SKM-1 treated with dmso at 0.1 percent for 144 hours (cell line): Measurements from ENCODE around the gene ARHGAP26.

Source experiments
- DNase-seq: peaks from one replicate; lab custom pipeline; 2025; ENCODE audit not compliant: unreplicated experiment; lab: John Stamatoyannopoulos, UW

The ARHGAP26 gene

DNA sequence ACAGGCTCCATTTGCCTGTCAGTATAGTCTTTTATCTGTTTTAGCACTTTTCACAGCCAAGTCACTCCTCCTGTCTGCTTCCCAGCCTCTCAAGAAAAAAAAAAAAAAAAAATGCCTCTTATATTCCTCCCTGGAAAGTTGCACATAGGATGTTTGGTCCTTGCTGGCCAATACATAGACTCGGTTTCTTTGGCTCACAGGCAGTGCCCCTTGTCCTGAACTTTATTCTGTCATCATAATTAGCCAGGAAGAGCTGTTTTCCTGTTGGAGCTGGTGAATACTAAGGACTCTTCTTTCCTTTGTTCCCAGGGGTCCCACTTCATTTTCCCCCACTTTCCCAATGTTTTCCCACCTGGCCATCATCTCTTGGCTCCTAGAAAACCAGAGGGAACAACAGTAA lies 442.1 kb downstream of the ARHGAP26 start:
- DNase-seq, result no peak

DNA sequence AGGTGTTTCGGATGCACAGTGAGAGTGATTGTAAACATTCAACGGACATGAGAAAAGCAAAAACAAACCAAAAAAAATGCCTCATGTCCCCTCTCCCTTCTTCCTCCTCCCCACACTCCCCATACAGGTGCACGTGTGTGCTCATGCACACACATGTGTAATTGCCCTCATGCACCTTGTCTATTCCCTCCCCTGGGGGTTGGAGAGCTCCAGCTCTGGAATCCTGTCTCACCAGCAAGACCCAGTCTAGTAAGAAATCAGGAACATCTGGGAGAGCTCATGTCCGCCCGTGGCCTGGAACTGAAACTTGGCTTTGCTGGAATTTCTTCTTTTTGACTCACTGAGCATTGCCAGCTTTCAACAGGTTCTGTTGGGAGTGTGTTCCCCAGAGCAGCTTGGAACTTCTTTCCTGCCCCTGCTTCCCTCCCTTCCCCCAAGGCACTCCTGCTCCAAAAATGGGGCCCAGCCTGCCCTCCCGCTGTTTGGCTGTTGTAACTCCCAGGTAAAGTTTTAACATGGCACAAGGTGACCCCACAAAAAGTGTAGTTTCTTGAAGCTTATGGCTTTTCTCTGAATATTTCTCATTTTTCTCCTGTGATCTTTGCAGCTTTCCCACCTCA lies 443.2 kb downstream of the ARHGAP26 start:
- no peak for DNase-seq

DNA sequence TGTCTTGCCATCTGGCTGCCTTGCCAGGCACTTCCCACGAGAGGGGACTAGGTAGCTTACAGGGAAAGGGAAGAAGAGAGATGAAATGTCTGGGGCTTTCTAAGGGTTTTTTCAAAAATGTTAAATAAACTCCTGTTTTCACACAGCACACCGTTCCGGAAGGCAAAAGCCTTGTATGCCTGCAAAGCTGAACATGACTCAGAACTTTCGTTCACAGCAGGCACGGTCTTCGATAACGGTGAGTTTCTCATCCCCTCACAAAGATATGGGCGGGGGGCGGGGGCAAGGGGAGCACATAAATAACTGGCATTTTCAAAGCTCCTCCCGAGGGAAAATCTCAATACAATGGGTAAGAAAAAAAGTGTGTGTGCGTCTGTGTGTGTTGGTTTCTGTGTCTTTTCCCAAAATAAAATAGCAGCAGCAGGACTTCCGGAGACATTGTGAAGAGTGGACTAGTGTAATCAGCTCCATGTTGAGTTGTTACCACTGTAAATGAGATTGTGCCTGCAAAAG lies 443.7 kb downstream of the ARHGAP26 start:
- DNase-seq, result no peak

DNA sequence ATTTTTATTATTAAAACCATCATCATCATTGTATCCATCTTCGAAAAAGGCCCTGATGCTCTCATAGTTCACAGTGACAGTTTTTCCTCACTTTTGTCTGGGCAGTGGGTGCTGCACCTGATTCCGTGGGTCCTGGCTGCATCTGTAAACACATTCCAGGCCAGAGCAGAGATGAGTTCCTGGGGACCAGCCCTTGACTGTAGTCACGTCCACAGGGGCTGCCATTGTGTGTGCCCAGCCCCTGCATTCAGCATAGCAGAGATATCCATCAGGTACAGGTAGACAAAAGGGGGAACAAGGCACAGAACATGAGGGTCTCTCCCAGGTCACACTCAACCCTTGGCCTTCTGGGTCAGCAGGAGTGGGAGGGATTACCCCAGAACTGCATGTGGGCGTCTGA lies 444.3 kb downstream of the ARHGAP26 start:
- no peak for DNase-seq

DNA sequence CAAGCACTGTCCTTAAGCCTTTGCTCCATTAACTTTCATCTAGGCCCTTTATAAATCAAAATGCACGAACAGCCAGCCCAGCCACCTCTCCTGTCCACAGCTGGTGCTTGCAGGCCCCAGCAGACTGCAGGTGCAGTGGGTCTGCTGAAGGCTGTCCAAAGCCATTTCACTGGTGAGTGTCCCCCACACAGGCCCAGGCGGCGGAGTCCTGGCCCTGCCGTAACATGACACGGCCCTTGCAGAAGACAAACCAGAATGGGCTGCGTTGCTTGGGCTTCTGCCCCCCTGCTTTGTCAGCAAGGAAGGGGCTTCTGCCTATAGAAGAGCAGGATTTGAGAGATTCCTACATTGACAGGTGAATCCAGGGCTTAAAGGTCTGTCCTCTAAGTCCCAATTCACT lies 444.7 kb downstream of the ARHGAP26 start:
- no peak for DNase-seq

DNA sequence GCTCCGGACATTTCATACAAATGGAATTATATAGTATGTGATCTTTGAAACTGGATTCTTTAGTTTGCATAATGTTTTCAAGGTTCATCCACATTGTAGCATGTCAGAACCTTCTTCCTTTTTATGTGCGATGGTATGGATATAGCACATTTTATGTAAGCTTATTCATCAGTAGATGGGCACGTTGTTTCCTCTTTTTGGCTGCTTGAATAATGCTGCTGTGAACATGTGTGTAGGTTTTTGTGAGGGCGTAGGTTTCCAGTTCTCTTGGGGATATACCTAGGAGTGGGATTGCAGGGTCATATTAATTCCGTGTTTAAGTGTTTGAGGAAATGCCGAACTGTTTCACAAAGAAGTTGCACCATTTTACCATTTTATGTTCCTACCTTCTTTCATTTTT lies 445.5 kb downstream of the ARHGAP26 start:
- no peak for DNase-seq

DNA sequence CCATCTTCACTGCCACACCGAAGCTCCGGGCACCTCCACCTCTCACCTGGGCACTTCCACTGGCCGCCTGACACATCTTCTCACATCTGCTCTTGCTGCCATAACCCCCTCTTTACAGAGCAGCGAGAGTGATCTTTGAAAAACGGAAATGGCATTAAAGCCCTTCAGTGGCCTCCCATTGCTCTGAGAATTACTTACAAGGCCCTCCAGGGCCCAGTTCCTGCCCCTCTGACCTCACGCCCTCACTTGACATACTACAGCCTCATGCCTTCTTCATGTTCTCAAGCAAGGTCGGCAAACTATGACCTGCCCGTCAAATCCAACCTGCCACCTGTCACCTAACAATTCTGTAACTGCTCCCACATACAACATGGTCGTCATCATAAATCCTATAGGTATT lies 446.0 kb downstream of the ARHGAP26 start:
- no peak for DNase-seq

DNA sequence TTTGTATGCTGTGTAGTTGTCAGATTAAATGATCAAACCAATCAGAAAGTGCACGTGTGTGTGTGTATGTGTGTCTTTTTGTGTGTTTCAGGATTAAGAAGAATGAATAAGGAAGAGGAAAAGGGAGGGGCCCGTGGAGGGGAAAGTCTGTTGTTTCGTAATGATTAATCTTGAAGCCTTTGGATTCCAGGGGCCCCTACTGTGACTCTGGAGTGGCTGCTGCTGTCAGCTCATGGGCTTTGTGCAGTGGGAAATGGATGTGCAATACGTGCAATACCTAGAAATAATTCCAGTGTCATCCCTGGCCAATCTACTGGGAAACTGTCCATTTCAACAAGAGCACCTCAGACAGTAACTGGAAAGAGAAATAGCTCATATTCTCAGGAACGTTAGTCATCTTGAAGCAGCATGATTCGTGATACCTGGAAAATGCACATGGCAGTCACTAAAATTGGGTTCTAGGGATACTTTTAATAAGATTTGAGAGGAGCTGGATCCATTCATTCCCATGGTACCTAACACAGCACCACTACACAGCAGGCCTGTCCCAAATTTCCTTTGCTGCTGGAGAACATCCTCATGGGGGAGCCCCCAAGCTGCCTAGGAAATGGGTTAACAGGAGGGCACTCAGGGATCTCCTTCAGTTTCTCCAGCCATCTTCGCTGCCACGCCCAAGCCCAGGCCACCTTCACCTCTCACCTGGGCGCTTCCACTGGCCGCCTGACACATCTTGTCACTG lies 447.1 kb downstream of the ARHGAP26 start:
- peak; percentile 37 for DNase-seq

DNA sequence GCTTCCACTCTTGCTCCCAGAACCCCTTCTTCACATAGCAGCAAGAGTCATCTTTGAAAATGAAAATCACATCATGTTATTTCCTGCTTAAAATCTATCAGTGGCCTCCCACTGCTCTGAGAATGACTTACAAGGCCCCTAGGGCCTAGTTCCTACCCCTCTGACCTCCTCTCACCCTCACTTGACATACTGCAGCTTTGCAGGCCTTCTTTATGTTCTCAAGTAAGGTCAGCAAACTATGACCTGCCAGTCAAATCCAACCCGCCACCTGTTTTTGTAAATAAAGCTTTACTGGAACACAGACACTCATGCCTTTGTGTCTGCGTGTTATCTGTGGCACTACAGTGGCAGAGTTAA lies 447.6 kb downstream of the ARHGAP26 start:
- no peak for DNase-seq

DNA sequence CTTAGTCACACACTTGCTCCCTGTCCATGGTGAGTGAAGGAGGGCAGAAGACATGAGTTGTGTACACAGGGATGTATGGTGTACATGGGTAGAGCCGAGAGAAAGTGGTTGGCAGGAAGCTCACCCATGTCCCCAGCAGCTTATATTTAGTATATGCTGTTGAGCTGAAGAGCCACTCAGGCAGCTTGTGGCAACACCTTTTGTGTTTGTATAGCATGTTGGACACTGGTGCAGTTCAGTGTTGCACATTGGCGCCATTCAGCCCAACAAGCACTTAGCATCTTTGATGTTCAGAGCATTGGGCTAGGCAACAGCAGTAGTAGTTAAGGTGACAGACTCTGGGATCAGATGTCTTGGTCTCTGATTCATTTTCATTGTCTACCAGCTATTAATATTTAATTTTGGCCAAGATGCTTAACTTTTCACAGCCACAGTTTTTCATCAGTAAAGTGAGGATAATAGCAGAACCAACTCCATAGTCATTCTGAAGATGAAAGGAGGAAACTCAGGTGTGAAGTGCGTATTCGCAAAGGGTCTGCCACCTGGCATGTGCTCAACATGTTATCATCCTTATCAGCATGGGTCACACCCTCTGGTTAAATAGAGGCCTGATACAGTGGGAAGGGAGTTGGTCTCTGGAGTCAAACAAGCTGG lies 448.5 kb downstream of the ARHGAP26 start:
- DNase-seq, result no peak

DNA sequence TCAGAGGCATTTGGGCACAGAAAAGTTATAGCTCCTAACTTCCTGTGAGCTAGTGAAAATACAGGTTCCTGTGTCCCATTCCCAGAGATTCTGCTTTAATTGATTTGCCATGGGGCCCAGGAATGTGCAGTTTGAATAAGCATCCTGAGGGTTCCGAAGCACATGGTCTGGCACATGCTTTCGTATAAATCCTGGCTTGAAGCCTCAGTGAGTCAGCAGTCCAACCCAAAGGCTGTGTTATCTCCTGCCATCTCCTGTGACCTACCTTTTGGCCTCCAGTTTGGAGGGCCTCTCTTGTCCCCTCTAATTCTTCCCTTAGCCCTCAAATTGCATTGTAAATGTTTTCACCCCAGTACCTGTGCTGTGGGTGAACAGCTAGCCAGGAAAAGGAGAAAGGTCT lies 449.5 kb downstream of the ARHGAP26 start:
- no peak for DNase-seq

DNA sequence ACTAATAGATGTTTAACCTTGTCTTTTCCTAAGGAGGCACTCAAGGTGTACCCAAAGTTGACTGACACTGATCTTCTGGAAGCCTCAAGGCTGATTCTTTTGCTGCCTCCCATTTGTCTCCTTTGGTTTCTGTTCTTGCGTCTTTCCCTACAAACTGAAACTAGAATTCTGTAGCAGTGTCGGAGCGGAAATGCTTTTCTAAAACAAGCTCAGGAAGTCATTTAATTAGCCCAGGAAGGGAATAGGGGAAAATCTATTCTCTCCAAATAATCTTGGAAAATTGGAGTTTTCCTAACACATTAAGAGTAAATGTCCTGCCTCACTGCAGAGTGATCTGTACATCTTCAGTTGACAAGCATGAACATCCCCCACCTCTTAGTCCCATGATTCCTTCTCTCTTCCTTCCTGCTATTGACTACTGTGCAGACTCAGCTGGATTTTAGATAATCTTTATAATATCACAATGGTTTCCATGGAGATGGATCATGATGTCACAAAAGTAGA lies 450.6 kb downstream of the ARHGAP26 start:
- no peak for DNase-seq

DNA sequence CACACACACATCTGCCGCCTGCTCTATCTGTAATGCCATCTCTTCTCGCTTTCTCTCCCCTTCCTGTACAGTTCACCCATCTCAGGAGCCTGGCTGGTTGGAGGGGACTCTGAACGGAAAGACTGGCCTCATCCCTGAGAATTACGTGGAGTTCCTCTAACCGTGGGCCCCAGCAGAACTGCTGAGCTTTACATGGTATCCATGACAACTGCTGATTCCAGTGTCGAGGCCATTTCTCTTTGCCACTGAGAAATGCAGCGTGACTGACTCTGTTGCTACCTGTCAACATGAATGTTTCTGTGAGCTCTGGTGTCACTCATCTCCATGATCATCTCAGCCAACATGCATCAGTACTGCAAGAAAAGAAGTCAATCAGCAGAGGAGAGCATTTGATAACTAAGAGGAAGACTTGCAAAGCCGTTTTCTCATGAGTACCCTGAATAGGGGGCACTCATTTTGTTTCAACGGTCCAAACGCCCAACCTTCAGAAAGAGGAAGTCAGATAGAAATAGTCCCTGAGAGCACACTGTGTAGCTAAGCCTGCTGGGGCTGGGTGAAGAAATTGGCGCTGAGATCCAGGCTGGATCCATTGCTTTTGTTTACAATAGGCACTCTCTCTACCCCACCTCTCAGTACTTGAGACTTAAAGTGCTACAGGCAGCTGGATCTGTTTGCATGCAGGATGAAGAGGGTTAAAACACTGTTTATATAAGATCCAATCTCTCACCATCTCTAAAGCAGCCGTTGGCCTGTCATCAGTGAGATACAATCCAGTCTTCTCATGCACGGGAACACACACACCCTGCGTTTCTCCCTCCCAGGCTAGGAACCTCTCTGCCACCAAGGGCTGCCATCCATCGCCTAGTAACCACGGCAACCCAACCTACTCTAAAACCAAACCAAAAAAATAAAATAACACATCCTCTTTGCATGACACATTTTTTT lies 452.4 kb downstream of the ARHGAP26 start:
- DNase-seq, result peak; percentile 81

DNA sequence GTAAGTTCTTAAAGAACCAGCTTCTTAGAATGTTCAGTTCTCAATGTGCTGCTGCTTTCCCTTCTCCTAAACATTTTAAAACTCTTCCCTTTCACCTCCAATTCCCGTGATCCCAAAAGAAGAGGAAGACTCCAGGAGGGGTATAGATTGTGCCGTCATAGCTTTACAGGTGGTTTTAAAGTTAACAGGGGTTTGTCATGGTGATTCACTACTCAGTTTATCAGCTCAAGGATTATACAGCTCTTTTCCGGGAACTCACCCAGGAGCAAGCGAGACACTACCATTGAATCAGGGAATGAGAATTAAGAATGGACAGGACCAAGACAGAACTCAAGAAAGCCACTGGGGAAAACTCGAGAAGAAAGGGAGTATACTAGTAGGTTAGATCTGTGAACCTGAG lies 454.5 kb downstream of the ARHGAP26 start:
- DNase-seq, result no peak

DNA sequence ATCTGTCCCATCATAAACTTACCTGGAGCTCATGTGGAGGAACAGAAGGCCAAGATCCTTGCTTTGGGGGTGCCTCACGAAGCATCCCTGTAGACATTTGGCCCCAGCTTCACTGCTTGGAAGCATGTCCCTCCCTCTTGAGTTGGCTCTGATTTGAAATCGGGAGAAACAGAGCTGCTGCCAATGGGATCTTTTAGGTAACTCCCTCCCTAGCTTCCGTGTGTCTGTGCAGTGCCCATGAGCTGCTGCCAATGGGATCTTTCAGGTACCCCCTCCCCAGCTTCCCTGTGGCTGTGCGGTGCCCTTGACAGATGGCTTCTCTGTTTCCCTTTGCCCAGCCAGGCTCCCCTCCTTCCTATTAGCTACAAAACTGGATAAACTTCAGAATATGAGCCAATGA lies 455.3 kb downstream of the ARHGAP26 start:
- no peak for DNase-seq

DNA sequence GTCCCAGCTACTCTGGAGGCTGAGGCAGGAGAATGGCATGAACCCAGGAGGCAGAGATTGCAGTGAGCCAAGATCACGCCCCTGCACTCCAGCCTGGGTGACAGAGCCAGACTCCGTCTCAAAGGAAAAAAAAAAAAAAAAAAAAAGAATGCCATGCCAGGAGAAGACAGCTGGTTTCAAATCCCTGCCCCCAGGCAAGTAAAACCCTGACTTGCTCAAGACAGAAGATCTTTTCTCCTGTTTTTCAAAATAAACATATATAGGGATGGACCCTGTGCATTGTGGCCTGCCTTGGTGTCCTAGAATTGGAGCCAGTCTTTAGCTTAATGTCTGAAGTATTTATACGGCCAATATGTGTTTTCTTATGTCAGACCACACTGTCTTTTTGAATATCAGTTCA lies 456.2 kb downstream of the ARHGAP26 start:
- no peak for DNase-seq

DNA sequence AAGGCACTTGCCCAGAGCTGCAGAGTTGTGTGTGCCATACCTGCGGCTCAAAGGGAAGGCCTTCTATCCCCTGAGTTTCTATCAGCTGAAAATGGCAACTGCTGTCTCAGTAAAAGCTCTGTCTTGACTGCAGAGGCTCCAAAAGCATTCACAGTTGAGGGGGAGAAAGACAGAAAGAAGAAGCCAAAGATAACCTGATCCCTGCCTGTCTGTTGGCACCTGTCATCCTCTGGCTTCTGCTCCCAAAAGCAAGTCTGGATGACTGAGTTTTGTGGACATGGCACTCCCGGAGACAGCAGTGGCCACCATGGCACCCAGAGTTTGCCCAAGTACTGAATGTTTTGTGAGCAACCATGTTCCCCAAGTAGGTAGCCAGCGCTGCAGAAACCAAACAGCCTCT lies 456.7 kb downstream of the ARHGAP26 start:
- no peak for DNase-seq

DNA sequence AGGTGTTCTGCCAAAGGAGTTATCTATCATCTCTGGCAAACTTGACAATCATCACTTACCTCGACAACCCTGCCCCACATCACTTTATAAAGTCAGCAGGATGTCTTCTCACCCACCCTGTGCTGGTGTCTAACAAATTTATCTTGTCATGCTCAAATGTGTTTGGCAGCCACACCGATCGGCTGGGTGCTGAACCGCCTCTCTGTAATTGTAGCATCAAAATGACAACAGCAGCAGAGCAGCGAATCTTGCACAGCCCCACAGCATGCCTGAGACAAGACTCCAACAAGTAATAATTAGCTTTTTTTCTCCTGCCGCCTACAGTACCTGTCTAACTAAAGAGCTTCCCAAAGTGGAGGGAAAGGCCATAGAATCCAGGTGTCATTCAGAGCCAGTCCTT lies 457.1 kb downstream of the ARHGAP26 start:
- no peak for DNase-seq

DNA sequence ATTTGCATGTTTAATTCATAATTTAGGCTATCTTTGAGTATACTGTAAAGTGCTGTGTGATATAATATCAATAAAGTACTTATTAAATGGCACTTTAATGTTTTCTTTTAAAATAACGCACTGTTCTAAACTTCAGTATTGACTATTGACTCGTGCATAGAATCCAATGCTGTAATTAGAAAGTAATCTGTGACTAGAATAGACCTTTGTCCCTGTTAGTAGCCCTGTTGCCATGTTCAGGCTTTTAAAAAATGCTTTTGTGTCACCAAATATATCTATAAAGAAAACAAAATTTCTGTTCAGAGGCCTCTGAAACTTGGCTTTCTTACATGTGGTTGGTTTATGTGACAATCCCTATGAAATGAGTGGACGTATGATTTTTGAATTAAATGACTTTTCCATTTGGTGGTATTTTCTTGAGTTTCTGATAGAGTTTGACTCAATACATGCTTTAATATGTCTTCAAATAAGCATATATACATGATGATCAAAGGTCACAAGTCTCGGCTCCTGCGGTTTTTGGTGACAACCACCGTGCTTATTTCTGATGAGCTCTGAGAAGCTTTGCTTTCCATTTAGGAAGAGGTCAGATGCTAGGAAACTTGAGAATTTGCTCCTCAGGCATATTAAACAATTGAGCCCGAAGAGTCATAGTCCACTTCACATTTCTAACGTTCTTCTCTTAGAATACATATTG lies 458.6 kb downstream of the ARHGAP26 start:
- DNase-seq, result no peak

DNA sequence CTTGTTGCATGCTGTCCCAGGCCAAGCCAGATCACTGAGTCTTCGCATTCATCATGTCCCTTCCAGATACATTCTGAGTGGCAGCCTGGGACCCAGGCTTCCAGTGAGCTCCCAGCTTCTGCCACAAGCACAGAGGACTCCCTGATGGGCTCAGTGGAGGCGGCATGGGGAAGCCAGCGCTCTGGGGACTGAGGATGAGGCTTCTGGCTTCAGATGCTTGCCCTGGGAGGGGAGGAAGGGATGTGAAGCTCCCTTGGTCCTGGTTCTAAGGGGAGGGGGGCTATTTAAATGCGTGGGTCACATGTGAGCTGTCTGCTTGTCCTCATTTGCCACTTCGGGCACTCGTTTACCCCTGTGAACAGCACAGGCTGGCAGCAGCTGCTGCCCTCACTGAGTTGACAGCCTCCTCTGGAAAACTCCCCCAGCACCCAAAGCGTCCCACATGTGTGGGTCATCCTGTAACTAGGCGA lies 459.3 kb downstream of the ARHGAP26 start:
- no peak for DNase-seq
